Activated T-helper 1 cell treated with anti-CD3 and anti-CD28 coated beads, Interleukin-12 subunit alpha, Interleukin-12 subunit beta, Interleukin-2, Interleukin-4 antibody, amounts not matched to agents 30 ng/mL and 10 ng/mL and 1 ng/mL, durations not matched to agents 14 hours and 24 hours and 36 hours (primary cell): Measurements from ENCODE around the gene MAP3K20. TPM values are rescaled to one million over a fixed set of nuclear protein-coding genes. Genes with fewer than 3 reads are reported as not detected.
"Not testable (repeated sequence)": the region's sequence is repeated elsewhere in the genome, so short reads cannot be mapped to it uniquely, and the experiment has no call there.

Source experiments
- DNase-seq: peaks from one replicate; pipeline ENCODE4 v3.0.0; 2021; ENCODE audit warnings: low spot score
- H3K27ac Mint-ChIP-seq: one replicate; pipeline ENCODE4 v1.8.0; 2021; ENCODE audit warnings: mild to moderate bottlenecking, mixed read lengths
- H3K27me3 Mint-ChIP-seq: one replicate; pipeline ENCODE4 v1.8.0; 2022; ENCODE audit warnings: mild to moderate bottlenecking, moderate library complexity, mixed read lengths; ENCODE audit not compliant: insufficient read depth
- H3K36me3 Mint-ChIP-seq: one replicate; pipeline ENCODE4 v1.8.0; 2021; ENCODE audit warnings: low read depth, mixed read lengths
- H3K4me1 Mint-ChIP-seq: one replicate; pipeline ENCODE4 v1.8.0; 2021; ENCODE audit warnings: low read depth, mixed read lengths
- H3K4me3 Mint-ChIP-seq: one replicate; pipeline ENCODE4 v1.8.0; 2021; ENCODE audit warnings: mild to moderate bottlenecking, moderate library complexity, mixed read lengths
- H3K9me3 Mint-ChIP-seq: one replicate; pipeline ENCODE4 v1.8.0; 2021; ENCODE audit warnings: mixed read lengths
- intact Hi-C: fragments of 100-400 bp; cut with micrococcal nuclease; formaldehyde crosslinking; loops from one replicate; pipeline ENCODE4 v1.15.1; 2024
- total RNA-seq: library from RNA; stranded (reverse); gene quantifications from 2 replicates; pipeline ENCODE4 v1.2.3, GENCODE V29; 2022

The MAP3K20 gene
- total RNA-seq, 1 donor from 2014 or later, result 17.7 TPM

DNA sequence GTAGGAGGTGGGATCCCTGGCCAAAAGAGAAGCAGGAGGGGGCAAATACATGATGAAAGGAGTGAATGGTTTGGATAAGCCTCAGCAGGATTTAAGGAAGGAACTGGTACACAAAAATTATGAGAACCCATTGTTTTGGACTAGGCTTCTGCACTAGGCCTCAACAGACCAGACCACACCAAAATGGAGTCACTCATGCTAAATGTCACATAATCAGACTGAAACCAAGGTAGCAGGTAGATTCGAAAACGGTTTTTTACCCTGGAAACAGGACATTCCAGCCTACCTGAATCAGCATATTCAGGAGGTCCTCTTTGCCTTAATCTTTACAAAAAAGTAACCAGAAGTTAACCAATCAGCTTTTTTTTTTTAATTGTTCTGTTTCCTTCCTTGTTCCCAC is 229.7 kb downstream of the MAP3K20 start:
- peaks cover 8% of the 10 kb centered on the region for H3K9me3 Mint-ChIP-seq

DNA sequence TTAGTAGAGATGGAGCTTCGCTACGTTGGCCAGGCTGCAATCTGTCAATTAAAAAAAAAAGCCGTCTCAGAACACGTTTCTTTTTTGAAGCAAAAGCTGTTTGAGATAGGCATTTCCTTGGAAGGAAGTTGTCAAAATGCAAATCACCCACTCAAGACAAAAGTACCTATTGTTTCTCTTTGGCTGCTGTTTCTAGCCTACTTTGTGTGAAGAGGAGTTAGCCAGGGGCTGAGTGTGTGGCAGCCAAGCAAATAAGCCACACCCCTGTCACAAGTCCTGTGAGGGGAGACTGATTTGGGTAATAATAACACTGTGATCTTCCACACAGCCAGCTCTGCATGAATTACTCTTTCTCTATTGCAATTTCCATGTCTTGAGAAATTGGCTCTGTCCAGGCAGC is 231.6 kb downstream of the MAP3K20 start:
- no peak overlapping the region for H3K27ac Mint-ChIP-seq
- DNase-seq, result no peak
- no peak overlapping the region for H3K4me3 Mint-ChIP-seq
- intact Hi-C loops, result no loop called here
- H3K27me3 Mint-ChIP-seq, result peaks cover 1% of the 10 kb centered on the region
- H3K4me1 Mint-ChIP-seq, result peaks cover 5% of the 10 kb centered on the region
- no peaks in the 10 kb centered on the region for H3K36me3 Mint-ChIP-seq
- H3K9me3 Mint-ChIP-seq, result no peaks in the 10 kb centered on the region

More for the DNA sequence above, 229.7 kb downstream of the MAP3K20 start:
- no peak for DNase-seq
- H3K27me3 Mint-ChIP-seq, result peaks cover 1% of the 10 kb centered on the region
- H3K4me3 Mint-ChIP-seq, result no peak overlapping the region
- intact Hi-C loops, result no loop called here
- H3K27ac Mint-ChIP-seq, result no peak overlapping the region
- H3K36me3 Mint-ChIP-seq, result no peaks in the 10 kb centered on the region
- H3K4me1 Mint-ChIP-seq, result peaks cover 5% of the 10 kb centered on the region

DNA sequence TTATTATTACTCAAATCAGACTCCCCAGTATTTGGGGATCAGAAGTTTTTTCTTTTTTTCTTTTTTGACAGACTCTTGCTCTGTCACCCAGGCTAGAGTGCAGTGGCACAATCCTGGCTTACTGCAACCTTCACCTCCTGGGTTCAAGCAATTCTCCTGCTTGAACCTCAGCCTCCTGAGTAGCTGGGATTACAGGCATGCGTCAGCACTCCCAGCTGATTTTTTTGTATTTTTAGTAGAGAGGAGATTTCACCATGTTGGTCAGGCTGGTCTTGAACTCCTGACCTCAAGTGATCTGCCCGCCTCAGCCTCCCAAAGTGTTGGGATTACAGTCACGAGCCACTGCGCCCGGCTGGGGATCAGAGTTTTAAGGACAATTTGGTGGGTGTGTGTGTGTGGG is 233.7 kb downstream of the MAP3K20 start:
- H3K27me3 Mint-ChIP-seq, H3K36me3 Mint-ChIP-seq, intact Hi-C loops, H3K9me3 Mint-ChIP-seq, H3K27ac Mint-ChIP-seq, DNase-seq, H3K4me1 Mint-ChIP-seq, H3K4me3 Mint-ChIP-seq: not testable (repeated sequence)

DNA sequence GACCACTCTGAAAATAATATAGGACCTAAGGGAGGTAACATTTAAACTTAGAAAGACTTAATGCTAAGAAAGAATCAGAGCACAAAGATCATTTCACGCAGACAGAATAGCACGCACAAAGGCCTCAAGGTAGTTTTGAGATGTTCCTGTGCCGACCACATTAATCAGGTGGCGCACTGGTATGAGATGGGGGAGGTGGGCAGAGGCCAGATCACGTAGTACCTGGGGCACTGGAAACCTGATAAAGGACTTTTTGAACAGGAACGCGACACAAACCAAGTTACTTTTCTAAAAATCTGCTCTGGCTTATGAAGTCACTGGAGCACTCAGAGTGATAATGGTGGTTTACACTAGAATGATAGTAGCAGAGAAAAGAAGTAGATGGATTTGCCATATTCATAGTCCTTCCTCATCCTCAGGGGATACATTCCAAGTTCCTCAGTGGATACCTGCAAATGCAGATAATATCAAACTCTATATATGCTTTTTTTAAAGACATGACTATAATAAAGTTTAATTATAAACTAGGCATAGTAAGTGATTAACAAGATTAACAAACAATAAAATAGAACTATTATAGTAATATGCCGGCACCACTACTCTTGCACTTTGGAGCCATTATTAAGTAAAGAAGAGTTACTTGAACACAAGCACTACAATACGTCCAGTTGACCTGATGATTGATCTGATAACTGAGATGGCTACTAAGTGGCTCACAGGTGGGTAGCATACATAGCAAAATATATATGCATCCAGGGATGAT is 236.4 kb downstream of the MAP3K20 start:
- Mint-ChIP-seq H3K36me3 (no peaks in the 10 kb centered on the region), H3K4me1 (peaks cover 5% of the 10 kb centered on the region), H3K9me3 (no peaks in the 10 kb centered on the region), H3K4me3 (no peak overlapping the region), H3K27ac (no peak overlapping the region), H3K27me3 (peaks cover 8% of the 10 kb centered on the region)
- no peak for DNase-seq
- intact Hi-C loops, result no loop called here
